Heart left ventricle (tissue), 16 donors: ENCODE data around the gene NTRK1. TPM values are rescaled to one million over a fixed set of nuclear protein-coding genes. Genes with fewer than 3 reads are reported as not detected.

ENCODE experiments used
- ATAC-seq, 4 donors: fragments of 200-7000 bp; cut with Tn5 transposase; one replicate each; pipeline ENCODE4 v1.9.1; 2020 to 2022; ENCODE audit warnings: moderate library complexity in 4 of 4, mild to moderate bottlenecking in 3 of 4, moderate number of reproducible peaks in 1 of 4
- DNase-seq, 5 donors: peaks; one replicate each; pipeline ENCODE4 v3.0.0-alpha.2; 2020
- H3K27ac ChIP-seq, 12 donors: fragments of 200-600 bp; sonication (generic) in 4 of 12; one replicate each; pipeline versions ENCODE4 v1.5.0 to v1.8.0; 2016 to 2022; ENCODE audit warnings: mild to moderate bottlenecking in 2 of 12
- H3K27me3 ChIP-seq, 9 donors: fragments of 200-600 bp; sonication (generic) in 2 of 9; one replicate each; pipeline versions ENCODE4 v1.5.1 to v1.8.0; 2016 to 2022; ENCODE audit warnings: mild to moderate bottlenecking in 3 of 9
- H3K36me3 ChIP-seq, 9 donors: fragments of 200-600 bp; sonication (generic) in 2 of 9; one replicate each; pipeline versions ENCODE4 v1.5.0 to v1.8.0; 2018 to 2022; ENCODE audit warnings: mild to moderate bottlenecking in 2 of 9
- H3K4me1 ChIP-seq, 12 donors: fragments of 200-600 bp; sonication (generic) in 4 of 12; one replicate each; pipeline versions ENCODE4 v1.5.0 to v1.8.0; 2016 to 2022; ENCODE audit warnings: mild to moderate bottlenecking in 3 of 12
- H3K4me3 ChIP-seq, 12 donors: fragments of 200-600 bp; sonication (generic) in 4 of 12; one replicate each; pipeline versions ENCODE4 v1.5.0 to v1.8.0; 2017 to 2022; ENCODE audit warnings: mild to moderate bottlenecking in 9 of 12, moderate library complexity in 4 of 12
- H3K9me3 ChIP-seq, 12 donors: fragments of 200-600 bp; sonication (generic) in 4 of 12; one replicate each; pipeline versions ENCODE4 v1.5.0 to v1.8.0; 2016 to 2022; ENCODE audit warnings: mild to moderate bottlenecking in 1 of 12
- CTCF ChIP-seq, 12 donors: fragments of 200-600 bp; sonication (generic) in 4 of 12; IDR thresholded peaks; one replicate each; pipeline versions ENCODE4 v1.5.0 to v1.8.0; 2018 to 2022; ENCODE audit warnings: antibody characterized with exemption in 12 of 12, mild to moderate bottlenecking in 5 of 12
- POLR2A ChIP-seq, 2 donors: fragments of 450-650 bp; IDR thresholded peaks; one replicate each; pipeline ENCODE4 v1.6.1; 2017; ENCODE audit warnings: antibody characterized with exemption in 2 of 2, mild to moderate bottlenecking in 2 of 2, moderate library complexity in 2 of 2
- WGBS, 4 donors: extraction: QIAGEN DNeasy Blood & Tissue Kit in 2 of 4; methylation state at CpG; one replicate each; pipeline versions ENCODE4 v1.1.5 to v1.1.7; 2013 to 2018; 5-methylcytosine and 5-hydroxymethylcytosine counted together
- intact Hi-C, 10 donors: fragments of 100-400 bp; cut with DNase I; formaldehyde crosslinking; loops; one replicate each; pipeline versions ENCODE4 v1.11.1 to v1.14.2; 2022
- polyA plus RNA-seq, 2 donors: library from polyadenylated mRNA; stranded (reverse); fragments of 200-250 nt; gene quantifications; one replicate each; pipeline ENCODE4 v1.2.3, GENCODE V29; 2013
- total RNA-seq, 9 donors: library from RNA; depleted of rRNA in 2 of 9; stranded (reverse); fragments of >200 nt in 2 of 9; fragmentation: NEBNext Ultra II Directional in 3 of 9; extraction: Animal tissue kit (Norgen Biotek cat#: 25700) in 3 of 9; gene quantifications; one replicate each; pipeline versions ENCODE4 v1.1.0 to v1.2.4, GENCODE V29; 2016 to 2023
- donor health status: ischemic (EF 13 %, LVEDD 7.1; RV severe dilation, severe dysfunction).
- donor health status: healthy with polysubstance abuse.
- donor health status: DM: no; HTN: yes; CAD: no.
- donor health status: DM: no; HTN: no; CAD: no.
- donor health status: ischemic (EF 25% LVEDD 6.9; RV normal size, moderate dysfunction).
- donor health status: ischemic (EF 25% LVEDD 5.7; RV mildly dilated, moderate dysfunction).
- donor health status: healthy.
- donor health status: DM: yes; HTN: yes; CAD: no.
- donor health status: ischemic (EF 35%, LVEDD 5.7; RV mildly dilated, moderate dysfunction).
- donor health status: nonischemic (EF 11% LVEDD 7.7; RV severe dilation, severe dysfunction).
- donor health status: DM: yes; HTN: yes; CAD: no.
- donor health status: PGD.
- donor health status: ischemic (EF 29% LVEDD 5.4; RV normal size, mild dysfunction).
- donor health status: nonischemic (EF 23%, LVEDD 6.1; RV moderate dilation, normal function).

The NTRK1 gene
- total and polyA plus RNA-seq, 11 donors, result 0.22 to 1.6 (median 1.1) TPM

GRCh38 chr1:156920233-156921052 lies 59.8 kb downstream of the NTRK1 start, which contains the start of gene LRRC71:
Gene LRRC71, plus strand, starts transcription at chr1:156920632. Its CDS starts 172 bp downstream, at chr1:156920804.
- Histone ChIP-seq H3K4me3 (peak within 1 kb of the TSS in 8 of 12 donors; percentile 6 to 30 (median 27)), H3K27me3 (peaks cover 12 to 61% (median 49%) of the 10 kb centered on the region in 9 donors)
- 7 to 8% (median 7%) methylated on average over 38 to 71 of the region's 71 CpGs for WGBS, 4 donors

GRCh38 chr1:156921053-156921529 lies 60.4 kb downstream of the NTRK1 start:
- DNase-seq, result no peak
- Histone ChIP-seq H3K36me3 (peaks cover 0 to 22% (median 6%) of the 10 kb centered on the region in 9 donors), H3K27me3 (peaks cover 15 to 65% (median 55%) of the 10 kb centered on the region in 9 donors), H3K4me3 (no peak overlapping the region), H3K9me3 (peaks cover 0 to 13% (median 2%) of the 10 kb centered on the region in 12 donors), H3K27ac (no peak overlapping the region), H3K4me1 (peaks cover 4 to 28% (median 20%) of the 10 kb centered on the region in 12 donors)
- TF ChIP-seq CTCF (IDR thresholded peaks at IDR 0.05) (no peak), POLR2A (IDR thresholded peaks at IDR 0.05) (no peak)
- intact Hi-C loops, result loop anchor here in 7 of 10 donors (2.0 to 10.0 kb wide), 7 partner anchors 26 to 116 kb away; partner anchors contain the start of gene PEAR1 (in 1 of the 7)
- 62 to 66% (median 63%) methylated on average over 7 of the region's 7 CpGs for WGBS, 4 donors
- ATAC-seq, result no peak

More at GRCh38 chr1:156920233-156921052, 59.8 kb downstream of the NTRK1 start, which contains the start of gene LRRC71:
- peak; percentile 79 to 94 (median 94) for ATAC-seq
- Histone ChIP-seq H3K4me1 (peaks cover 4 to 26% (median 20%) of the 10 kb centered on the region in 12 donors), H3K9me3 (peaks cover 0 to 13% (median 2%) of the 10 kb centered on the region in 12 donors), H3K36me3 (peaks cover 0 to 28% (median 12%) of the 10 kb centered on the region in 9 donors), H3K27ac (no peak within 1 kb of the TSS)
- TF ChIP-seq CTCF (IDR thresholded peaks at IDR 0.05) (peak; percentile 82 to 98 (median 94)), POLR2A (IDR thresholded peaks at IDR 0.05) (no peak)
- intact Hi-C loops, result loop anchor here in 9 of 10 donors (1.0 to 10.0 kb wide), 10 partner anchors 26 to 116 kb away; partner anchors contain the start of gene PEAR1 (in 2 of the 9)
- peak; percentile 84 to 91 (median 87) for DNase-seq

GRCh38 chr1:156922986-156923669 lies 62.5 kb downstream of the NTRK1 start:
- H3K4me3 ChIP-seq, result no peak overlapping the region
- DNase-seq (no peak), ATAC-seq (no peak)
- intact Hi-C loops, result loop anchor here in 4 of 10 donors (5.0 to 10.0 kb wide), 4 partner anchors 36 to 118 kb away; no protein-coding TSS in a partner anchor
- 14 to 23% (median 20%) methylated on average over 11 of the region's 11 CpGs for WGBS, 4 donors
- peaks cover 4 to 39% (median 27%) of the 10 kb centered on the region in 12 donors for H3K4me1 ChIP-seq
- H3K36me3 ChIP-seq, result peaks cover 0 to 1% (median 0%) of the 10 kb centered on the region in 9 donors
- H3K27me3 ChIP-seq, result peaks cover 24 to 85% (median 76%) of the 10 kb centered on the region in 9 donors
- peaks cover 0 to 6% (median 0%) of the 10 kb centered on the region in 12 donors for H3K9me3 ChIP-seq
- no peak for TF ChIP-seq CTCF (IDR thresholded peaks at IDR 0.05)
- no peak for TF ChIP-seq POLR2A (IDR thresholded peaks at IDR 0.05)
- H3K27ac ChIP-seq, result no peak overlapping the region
